Measurements from ENCODE around the gene SLC13A3. TPM values are rescaled to one million over a fixed set of nuclear protein-coding genes. Genes with fewer than 3 reads are reported as not detected.

Gene SLC13A3
- total RNA-seq, 1 experiment from 2014 or later: 17.5 TPM

DNA sequence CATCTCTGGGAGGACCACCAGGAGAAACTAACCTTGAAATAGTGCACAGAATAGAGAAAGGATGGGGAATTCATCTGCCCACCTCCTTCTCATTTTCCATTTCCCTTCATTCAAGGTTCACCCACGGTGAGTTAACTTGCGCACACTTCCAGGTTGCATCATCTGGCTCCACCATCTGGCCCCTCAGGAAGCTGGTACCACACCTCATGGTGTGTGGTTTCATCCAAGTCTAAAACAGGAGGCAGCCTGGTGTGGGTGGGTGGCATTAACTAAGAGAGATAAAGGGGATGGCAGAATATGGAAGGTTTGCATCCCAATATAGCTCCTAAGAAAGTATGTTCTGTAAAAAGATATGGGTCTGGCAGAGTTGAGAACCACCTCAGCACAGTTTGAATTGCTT, 141.7 kb downstream of the SLC13A3 start:
- H3K79me2 ChIP-seq (ENCODE audit: insufficient read depth, low read length): no peaks in the 10 kb centered on the region
- no peak overlapping the region for H3K23ac ChIP-seq (ENCODE audit: insufficient read length, low read depth, low read length)
- no CpG with 5 or more reads among the region's 2 CpGs for WGBS (ENCODE audit: extremely low coverage, insufficient read length, low lambda C conversion rate)
- no peak overlapping the region for H4K91ac ChIP-seq (ENCODE audit: insufficient read length, low read depth, low read length)
- H3K4ac ChIP-seq (ENCODE audit: low read depth, low read length): no peak overlapping the region
- peaks cover 7% of the 10 kb centered on the region for H3K23me2 ChIP-seq (ENCODE audit: insufficient read length, low read depth, low read length, poor library complexity, severe bottlenecking)
- H3K56ac ChIP-seq (ENCODE audit: insufficient read length, low read depth, low read length): no peak overlapping the region
- peaks cover 4 to 7% of the 10 kb centered on the region in 2 experiments; a peak in 3 of 4 replicates for H3K4me1 Mint-ChIP-seq
- TF ChIP-seq CTCF (conservative IDR thresholded peaks at IDR 0.05): no peak
- peaks cover 20 to 51% of the 10 kb centered on the region in 2 experiments for H3K9me3 Mint-ChIP-seq
- no peak overlapping the region; a peak in 1 of 7 replicates for H3K27ac Mint-ChIP-seq
- H3K27me3 Mint-ChIP-seq (ENCODE audit: low read depth): no peaks in the 10 kb centered on the region
- H3K4me2 ChIP-seq (ENCODE audit: insufficient read depth, insufficient read length, low read length): no peak overlapping the region
- no peak overlapping the region for H3K4me3 Mint-ChIP-seq
- no peak for DNase-seq
- no peaks in the 10 kb centered on the region for H3K79me1 ChIP-seq (ENCODE audit: insufficient read depth, low read depth, low read length, poor library complexity, severe bottlenecking)
- no peak overlapping the region for H2AK5ac ChIP-seq (ENCODE audit: insufficient read length, low read length)
- H3K9ac ChIP-seq (ENCODE audit: extremely low read depth, insufficient read length, low read length): no peak overlapping the region
- peaks cover 14% of the 10 kb centered on the region for H3K9me3 ChIP-seq (ENCODE audit: control insufficient read depth, low read depth, low read length)
- H3K18ac ChIP-seq (ENCODE audit: insufficient read length, low read depth, low read length): no peak overlapping the region
- H2BK15ac ChIP-seq (ENCODE audit: low read depth, low read length): no peak overlapping the region
- no peak overlapping the region for H4K8ac ChIP-seq (replicated peaks; ENCODE audit: insufficient read length, low read depth, low read length)
- no peak overlapping the region for H2AFZ ChIP-seq (ENCODE audit: low read length)
- no peak overlapping the region for H4K5ac ChIP-seq (ENCODE audit: insufficient read length, low read depth, low read length)
- H2BK12ac ChIP-seq (ENCODE audit: insufficient read length, low read depth, low read length): no peak overlapping the region
- H2BK120ac ChIP-seq (ENCODE audit: low read depth, low read length, poor library complexity, severe bottlenecking): no peak overlapping the region
- H3K27ac ChIP-seq (ENCODE audit: insufficient read length, low read depth, low read length): no peak overlapping the region
- H3K4me1 ChIP-seq (ENCODE audit: insufficient read depth, low read length): no peaks in the 10 kb centered on the region
- H3K27me3 ChIP-seq (ENCODE audit: insufficient read depth, low read length): no peaks in the 10 kb centered on the region
- no peak overlapping the region for H3T11ph ChIP-seq (ENCODE audit: low read length)
- no peak overlapping the region for H2BK20ac ChIP-seq (ENCODE audit: low read depth, low read length, poor library complexity, severe bottlenecking)
- H4K20me1 ChIP-seq (ENCODE audit: control insufficient read depth, insufficient read depth, insufficient read length): no peaks in the 10 kb centered on the region
- no peak overlapping the region for H2BK5ac ChIP-seq (ENCODE audit: insufficient read length, low read length)
- peaks cover 56 to 71% (median 62%) of the 10 kb centered on the region in 3 experiments for H3K36me3 Mint-ChIP-seq (ENCODE audit: insufficient read depth in 1 of 3, low read depth in 3 of 3)
- no peak overlapping the region for H3K14ac ChIP-seq (ENCODE audit: insufficient read depth, low read length)

Other genes with a start within 250 kb of the SLC13A3 start
- gene ELMO2, start 244.8 kb downstream of the SLC13A3 start, total RNA-seq (2021): 32.5 and 34.1 TPM in 2 replicates
- gene ZNF334, start 137.9 kb downstream of the SLC13A3 start, total RNA-seq (2021): 17.2 and 19.5 TPM in 2 replicates
- not detected in 2 replicates for gene OCSTAMP, start 100.8 kb downstream of the SLC13A3 start, total RNA-seq (2021)
- 21.1 and 21.5 TPM in 2 replicates for gene TP53RK, start 38.0 kb upstream of the SLC13A3 start, total RNA-seq (2021)
- gene SLC2A10, start 58.2 kb upstream of the SLC13A3 start, total RNA-seq (2021): 8.2 and 9.9 TPM in 2 replicates
- 0.68 and 0.74 TPM in 2 replicates for gene EYA2, start 243.4 kb upstream of the SLC13A3 start, total RNA-seq (2021)

All from H9 (cell line).